ENCODE results near the gene ELAVL4. TPM values are rescaled to one million over a fixed set of nuclear protein-coding genes. Genes with fewer than 3 reads are reported as not detected.

The ELAVL4 gene
- total and polyA plus RNA-seq, 2 of the 8 experiments (the other 6 are each of a cell fraction or from before 2014, with no cell fraction given): 0.21 to 0.89 TPM

DNA sequence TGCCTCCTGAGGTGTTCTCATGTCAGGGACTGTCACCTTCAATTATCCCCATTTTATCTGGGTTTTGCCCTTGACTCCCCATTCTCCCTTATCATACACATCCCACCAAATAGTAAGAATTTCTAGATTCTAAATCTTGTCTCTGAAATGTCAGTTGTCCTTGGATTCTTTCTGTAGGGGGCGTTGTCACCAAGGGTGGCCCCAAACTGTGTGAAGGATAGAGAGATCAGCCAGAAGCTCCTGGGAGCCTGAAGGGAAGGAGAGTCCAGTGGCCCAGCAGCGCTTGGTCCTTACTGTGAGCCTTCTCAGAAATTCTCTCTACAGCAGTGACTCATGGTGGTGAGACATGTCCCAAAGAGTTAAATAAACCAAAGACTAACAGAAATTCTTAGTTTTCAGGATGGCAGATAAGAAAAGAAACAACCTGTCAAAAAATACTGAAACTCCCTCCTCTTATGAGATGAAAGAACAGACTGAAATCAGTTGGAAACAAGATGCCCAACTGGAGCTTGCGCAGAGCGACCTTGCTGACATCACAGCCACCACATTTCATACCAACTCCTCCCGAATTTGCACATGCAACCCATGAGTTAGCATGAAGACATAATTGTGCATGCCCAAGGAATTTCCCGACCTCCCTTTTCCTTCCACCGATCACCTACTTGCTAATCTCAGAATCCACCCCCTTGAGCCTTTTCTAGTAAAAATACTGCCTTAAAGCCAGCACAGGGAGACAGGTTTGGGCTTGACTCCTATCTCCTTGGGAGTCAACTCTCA, 109.8 kb downstream of the ELAVL4 start:
- H2AK5ac ChIP-seq (ENCODE audit: low read depth, low read length): no peak overlapping the region
- TF ChIP-seq SAP30 (IDR thresholded peaks at IDR 0.05; ENCODE audit: insufficient read depth, insufficient replicate concordance, low read length): no peak
- TF ChIP-seq RAD21 (IDR thresholded peaks at IDR 0.05 in 1 of 2, conservative IDR thresholded peaks at IDR 0.05 in 1 of 2; ENCODE audit: low read depth in 2 of 2, low read length in 2 of 2): peak in 1 of 2 experiments; percentile 37; a peak in 2 of 4 replicates
- TF ChIP-seq, protein P1, sequence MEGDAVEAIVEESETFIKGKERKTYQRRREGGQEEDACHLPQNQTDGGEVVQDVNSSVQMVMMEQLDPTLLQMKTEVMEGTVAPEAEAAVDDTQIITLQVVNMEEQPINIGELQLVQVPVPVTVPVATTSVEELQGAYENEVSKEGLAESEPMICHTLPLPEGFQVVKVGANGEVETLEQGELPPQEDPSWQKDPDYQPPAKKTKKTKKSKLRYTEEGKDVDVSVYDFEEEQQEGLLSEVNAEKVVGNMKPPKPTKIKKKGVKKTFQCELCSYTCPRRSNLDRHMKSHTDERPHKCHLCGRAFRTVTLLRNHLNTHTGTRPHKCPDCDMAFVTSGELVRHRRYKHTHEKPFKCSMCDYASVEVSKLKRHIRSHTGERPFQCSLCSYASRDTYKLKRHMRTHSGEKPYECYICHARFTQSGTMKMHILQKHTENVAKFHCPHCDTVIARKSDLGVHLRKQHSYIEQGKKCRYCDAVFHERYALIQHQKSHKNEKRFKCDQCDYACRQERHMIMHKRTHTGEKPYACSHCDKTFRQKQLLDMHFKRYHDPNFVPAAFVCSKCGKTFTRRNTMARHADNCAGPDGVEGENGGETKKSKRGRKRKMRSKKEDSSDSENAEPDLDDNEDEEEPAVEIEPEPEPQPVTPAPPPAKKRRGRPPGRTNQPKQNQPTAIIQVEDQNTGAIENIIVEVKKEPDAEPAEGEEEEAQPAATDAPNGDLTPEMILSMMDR (IDR thresholded peaks at IDR 0.05; ENCODE audit: control extremely low read depth in 1 of 3, insufficient read depth in 1 of 3, low read depth in 1 of 3, low read length in 3 of 3): peak in 1 of 3 experiments; percentile 27; a peak in 1 of 4 replicates
- H4K8ac ChIP-seq (ENCODE audit: extremely low read depth, insufficient read depth, low read length): no peak overlapping the region
- H3K9me3 ChIP-seq (ENCODE audit: insufficient read depth in 2 of 2, low read depth in 1 of 2, low read length in 1 of 2): peaks cover 0 to 3% of the 10 kb centered on the region in 2 experiments; a peak in 1 of 4 replicates
- H3K27me3 ChIP-seq (replicated peaks in 1 of 4; ENCODE audit: control insufficient read depth in 3 of 4, extremely low read depth in 1 of 4, insufficient read depth in 3 of 4, low read length in 3 of 4): no peaks in the 10 kb centered on the region; a peak in 1 of 7 replicates
- H4K5ac ChIP-seq (ENCODE audit: insufficient read length, low read depth, low read length): no peak overlapping the region
- no peak overlapping the region for H2BK12ac ChIP-seq (ENCODE audit: low read depth, low read length)
- no peak overlapping the region for H2BK120ac ChIP-seq (replicated peaks; ENCODE audit: low read depth, low read length)
- no peak overlapping the region for H3K4me3 ChIP-seq (ENCODE audit: extremely low read depth in 1 of 4, insufficient read depth in 2 of 4, low read depth in 3 of 4, low read length in 4 of 4)
- no peak overlapping the region for H3K56ac ChIP-seq (replicated peaks; ENCODE audit: insufficient read length, low read depth, low read length)
- ChIA-PET CTCF (ENCODE audit: partially characterized antibody) (no interaction called here), POLR2A (ENCODE audit: partially characterized antibody) (no interaction called here)
- no peak overlapping the region for H2AFZ ChIP-seq (ENCODE audit: low read length)
- H3K23ac ChIP-seq (ENCODE audit: insufficient read length): no peak overlapping the region
- no peak overlapping the region for H3K14ac ChIP-seq (ENCODE audit: insufficient read length)
- no peak overlapping the region for H3K18ac ChIP-seq (ENCODE audit: extremely low read depth, low read length)
- H4K91ac ChIP-seq (replicated peaks; ENCODE audit: insufficient read length, low read length): no peak overlapping the region
- DNase-seq (ENCODE audit: low read depth in 1 of 2, low spot score in 2 of 2): no peak
- WGBS, 2 experiments (ENCODE audit: extremely low coverage in 1 of 2, insufficient coverage in 1 of 2, insufficient read length in 1 of 2, insufficient replicate concordance in 2 of 2, low coverage in 1 of 2, low lambda C conversion rate in 2 of 2, missing lambda C conversion rate in 1 of 2): 81% methylated on average over 7 of the region's 7 CpGs; no CpG with 5 or more reads in 1 of the 2 experiments
- no peaks in the 10 kb centered on the region for H3K4me1 ChIP-seq (replicated peaks in 1 of 4; ENCODE audit: control insufficient read depth in 3 of 4, insufficient read depth in 4 of 4, low read length in 3 of 4)
- H3K23me2 ChIP-seq (ENCODE audit: low read depth, low read length): no peaks in the 10 kb centered on the region
- H3K79me2 ChIP-seq (ENCODE audit: control insufficient read depth in 1 of 2, insufficient read depth in 2 of 2, low read length in 2 of 2): no peaks in the 10 kb centered on the region
- no peak overlapping the region for H3K4ac ChIP-seq (replicated peaks; ENCODE audit: insufficient read length, low read depth, low read length)
- H3K27ac ChIP-seq (ENCODE audit: low read depth, low read length): no peak overlapping the region
- no peak overlapping the region for H2BK20ac ChIP-seq (ENCODE audit: low read length)
- H2BK5ac ChIP-seq (ENCODE audit: low read depth, low read length): no peak overlapping the region
- H3K79me1 ChIP-seq (ENCODE audit: low read depth, low read length): no peaks in the 10 kb centered on the region
- H2BK15ac ChIP-seq (ENCODE audit: low read length): no peak overlapping the region
- no peak for FAIRE-seq
- no peaks in the 10 kb centered on the region for H4K20me1 ChIP-seq (replicated peaks in 1 of 2; ENCODE audit: control insufficient read depth in 1 of 2, insufficient read depth in 2 of 2, low read length in 2 of 2)
- no peaks in the 10 kb centered on the region for H3K36me3 ChIP-seq (ENCODE audit: control insufficient read depth in 2 of 4, insufficient read depth in 4 of 4, low read length in 3 of 4)
- H3K9ac ChIP-seq (replicated peaks in 1 of 4; ENCODE audit: extremely low read depth in 1 of 4, low read depth in 3 of 4, low read length in 3 of 4): no peak overlapping the region
- H3K4me2 ChIP-seq (ENCODE audit: insufficient read depth in 1 of 2, low read depth in 2 of 2, low read length in 2 of 2): no peak overlapping the region
